Measurements from ENCODE around the gene PITX2. TPM values are rescaled to one million over a fixed set of nuclear protein-coding genes. Genes with fewer than 3 reads are reported as not detected.

The PITX2 gene
- polyA plus RNA-seq, 1 of the 3 experiments (the other 2 are of a cell fraction), result not detected

DNA sequence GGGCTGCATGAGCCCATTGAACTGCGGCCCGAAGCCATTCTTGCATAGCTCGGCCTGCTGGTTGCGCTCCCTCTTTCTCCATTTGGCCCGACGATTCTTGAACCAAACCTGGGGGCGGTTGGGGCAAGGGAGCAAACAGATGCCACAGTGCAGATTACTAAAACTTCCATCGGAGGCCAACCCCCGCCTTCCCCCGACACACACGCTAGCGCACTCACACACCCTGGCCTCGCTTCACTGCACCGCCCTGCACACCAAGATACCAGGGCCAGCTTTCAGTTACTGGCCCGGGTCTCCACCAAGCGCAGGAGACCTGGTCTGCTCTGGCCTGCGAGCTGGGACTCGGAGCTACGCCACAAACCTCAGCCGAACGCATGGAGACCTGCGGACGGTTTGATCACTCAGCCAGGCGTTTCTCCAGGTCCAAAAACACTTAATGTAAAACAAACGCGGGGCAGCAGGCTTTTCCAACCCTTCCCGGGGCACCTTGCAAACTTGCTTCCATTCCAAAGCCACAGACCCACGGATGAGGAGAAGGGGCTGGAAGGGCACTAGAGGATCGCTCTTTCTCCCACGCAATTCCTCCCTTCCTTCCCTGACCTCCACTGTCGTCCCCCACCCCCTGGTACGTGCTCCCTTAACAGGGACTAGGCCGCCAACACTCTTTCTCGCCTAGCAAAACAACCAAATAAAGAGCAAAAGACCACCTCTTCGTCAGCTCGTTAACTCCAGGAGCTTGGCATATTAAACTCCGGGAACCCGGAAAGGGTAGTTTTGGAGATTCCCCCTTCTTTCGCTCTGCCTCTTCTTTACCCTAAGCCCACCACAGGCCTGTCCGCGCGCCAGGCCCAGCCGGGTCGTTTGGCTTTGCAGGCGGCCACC is 4.1 kb downstream of the PITX2 start:
- Histone ChIP-seq H3K4me3 (ENCODE audit: low read depth in 2 of 2, low read length in 1 of 2) (no peak overlapping the region), H3K79me2 (ENCODE audit: insufficient read depth) (no peaks in the 10 kb centered on the region), H2AFZ (ENCODE audit: low read depth) (no peak overlapping the region), H3K9ac (no peak overlapping the region), H3K36me3 (replicated peaks in 1 of 2; ENCODE audit: control insufficient read depth in 1 of 2, insufficient read depth in 2 of 2, low read length in 1 of 2) (no peaks in the 10 kb centered on the region), H3K27me3 (ENCODE audit: insufficient read depth) (peaks cover 96% of the 10 kb centered on the region), H3K9me3 (no peaks in the 10 kb centered on the region), H3F3A (replicated peaks; ENCODE audit: insufficient read depth) (no peaks in the 10 kb centered on the region), H3K4me2 (no peak overlapping the region), H4K20me1 (ENCODE audit: insufficient read depth) (no peaks in the 10 kb centered on the region), H3K9me2 (no peaks in the 10 kb centered on the region), H3K27ac (ENCODE audit: low read depth in 2 of 2, low read length in 1 of 2) (no peak overlapping the region), H3K4me1 (ENCODE audit: control insufficient read depth in 1 of 2, insufficient read depth in 2 of 2, low read depth in 1 of 2, low read length in 1 of 2) (peaks cover 0 to 4% of the 10 kb centered on the region in 2 experiments; a peak in 1 of 4 replicates)
- POLR2A ChIA-PET, result no interaction called here
- TF ChIP-seq MEF2A (IDR thresholded peaks at IDR 0.05; ENCODE audit: borderline replicate concordance, low read depth) (no peak), POLR2AphosphoS5 (IDR thresholded peaks at IDR 0.05; ENCODE audit: low read depth, low read length) (no peak), MXI1 (IDR thresholded peaks at IDR 0.05; ENCODE audit: low read depth, low read length) (no peak), RCOR1 (IDR thresholded peaks at IDR 0.05; ENCODE audit: low read length) (no peak), RAD21 (IDR thresholded peaks at IDR 0.05; ENCODE audit: low read length) (no peak), GABPA (IDR thresholded peaks at IDR 0.05; ENCODE audit: low read depth) (no peak), FOSL2 (IDR thresholded peaks at IDR 0.05; ENCODE audit: borderline replicate concordance, low read depth) (no peak)
- 49% methylated on average over 35 of the region's 45 CpGs for WGBS (ENCODE audit: low lambda C conversion rate)
- no peak for DNase-seq
- CTCF ChIA-PET, result interaction anchor here (1.2 kb wide), 1 partner anchor 12 kb away, joined by 6 read pairs; no protein-coding TSS in a partner anchor

DNA sequence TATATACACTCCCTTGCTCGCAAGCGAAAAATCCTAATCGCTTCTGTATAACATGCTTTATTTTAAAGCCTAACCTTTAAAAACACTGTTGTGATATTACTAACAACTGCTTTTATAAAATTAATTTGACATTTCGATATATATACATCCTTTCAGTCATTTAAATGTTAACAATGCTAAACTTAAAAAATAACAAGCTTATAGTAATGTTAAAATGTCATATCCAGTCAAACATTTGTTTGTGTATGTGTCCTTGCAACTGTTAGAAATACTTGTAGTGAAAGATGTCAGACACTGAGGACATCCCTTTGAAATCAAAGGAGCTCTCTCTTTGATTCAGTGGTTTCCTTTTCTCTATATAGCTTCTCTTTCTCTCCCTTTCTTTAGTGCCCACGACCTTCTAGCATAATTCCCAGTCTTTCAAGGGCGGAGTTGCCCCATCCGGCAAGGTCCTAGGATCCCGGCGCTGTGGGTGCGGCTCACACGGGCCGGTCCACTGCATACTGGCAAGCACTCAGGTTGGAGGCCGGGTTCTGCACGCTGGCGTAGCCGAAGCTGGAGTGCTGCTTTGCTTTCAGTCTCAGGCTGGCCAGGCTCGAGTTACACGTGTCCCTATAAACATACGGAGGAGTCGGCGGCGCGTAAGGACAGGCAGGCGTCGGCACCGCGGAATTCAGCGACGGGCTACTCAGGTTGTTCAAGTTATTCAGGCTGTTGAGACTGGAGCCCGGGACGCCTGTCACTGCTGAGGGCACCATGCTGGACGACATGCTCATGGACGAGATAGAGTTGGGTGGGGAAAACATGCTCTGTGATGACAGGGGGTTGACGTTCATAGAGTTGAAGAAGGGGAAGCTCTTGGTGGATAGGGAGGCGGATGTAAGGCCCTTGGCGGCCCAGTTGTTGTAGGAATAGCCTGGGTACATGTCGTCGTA is 5.0 kb downstream of the PITX2 start:
- Histone ChIP-seq H3K9me2 (no peaks in the 10 kb centered on the region), H3F3A (replicated peaks; ENCODE audit: insufficient read depth) (no peaks in the 10 kb centered on the region), H4K20me1 (ENCODE audit: insufficient read depth) (no peaks in the 10 kb centered on the region), H3K27ac (ENCODE audit: low read depth in 2 of 2, low read length in 1 of 2) (no peak overlapping the region), H2AFZ (ENCODE audit: low read depth) (no peak overlapping the region), H3K4me2 (peak overlapping the region; percentile 44; the same call in 1 of the 2 replicates), H3K27me3 (ENCODE audit: insufficient read depth) (peaks cover 96% of the 10 kb centered on the region), H3K4me3 (ENCODE audit: low read depth in 2 of 2, low read length in 1 of 2) (no peak overlapping the region), H3K9me3 (no peaks in the 10 kb centered on the region), H3K9ac (no peak overlapping the region), H3K4me1 (ENCODE audit: control insufficient read depth in 1 of 2, insufficient read depth in 2 of 2, low read depth in 1 of 2, low read length in 1 of 2) (peaks cover 0 to 4% of the 10 kb centered on the region in 2 experiments; a peak in 1 of 4 replicates), H3K36me3 (replicated peaks in 1 of 2; ENCODE audit: control insufficient read depth in 1 of 2, insufficient read depth in 2 of 2, low read length in 1 of 2) (no peaks in the 10 kb centered on the region), H3K79me2 (ENCODE audit: insufficient read depth) (no peaks in the 10 kb centered on the region)
- no peak for DNase-seq
- ChIA-PET CTCF (interaction anchor here (1.2 kb wide), 1 partner anchor 13 kb away, joined by 6 read pairs; no protein-coding TSS in a partner anchor), POLR2A (no interaction called here)
- no peak for TF ChIP-seq RXRA (IDR thresholded peaks at IDR 0.05; ENCODE audit: borderline replicate concordance, low read depth)
- 0 out of 2 replicates have a peak, but pooled peaks have one; percentile 9 for TF ChIP-seq EZH2phosphoT487 (IDR thresholded peaks at IDR 0.05; ENCODE audit: borderline replicate concordance, low read depth)
- no peak for TF ChIP-seq CHD2 (IDR thresholded peaks at IDR 0.05; ENCODE audit: low read length, partially characterized antibody)
- TF ChIP-seq MXI1 (IDR thresholded peaks at IDR 0.05; ENCODE audit: low read depth, low read length), result no peak
- TF ChIP-seq RAD21 (IDR thresholded peaks at IDR 0.05; ENCODE audit: low read length), result no peak
- WGBS (ENCODE audit: low lambda C conversion rate), result 9% methylated on average over 30 of the region's 38 CpGs
